CD4-positive, alpha-beta T cell treated with Interleukin-2 at 100 ng/mL for 4 hours (primary cell): ENCODE results near the gene MSRB2.
"Not testable (repeated sequence)": the region's sequence is repeated elsewhere in the genome, so short reads cannot be mapped to it uniquely, and the experiment has no call there.

Experiments
- DNase-seq: peaks from one replicate; pipeline ENCODE4 v3.0.0-alpha.2; 2020; ENCODE audit warnings: low spot score

Gene MSRB2

DNA sequence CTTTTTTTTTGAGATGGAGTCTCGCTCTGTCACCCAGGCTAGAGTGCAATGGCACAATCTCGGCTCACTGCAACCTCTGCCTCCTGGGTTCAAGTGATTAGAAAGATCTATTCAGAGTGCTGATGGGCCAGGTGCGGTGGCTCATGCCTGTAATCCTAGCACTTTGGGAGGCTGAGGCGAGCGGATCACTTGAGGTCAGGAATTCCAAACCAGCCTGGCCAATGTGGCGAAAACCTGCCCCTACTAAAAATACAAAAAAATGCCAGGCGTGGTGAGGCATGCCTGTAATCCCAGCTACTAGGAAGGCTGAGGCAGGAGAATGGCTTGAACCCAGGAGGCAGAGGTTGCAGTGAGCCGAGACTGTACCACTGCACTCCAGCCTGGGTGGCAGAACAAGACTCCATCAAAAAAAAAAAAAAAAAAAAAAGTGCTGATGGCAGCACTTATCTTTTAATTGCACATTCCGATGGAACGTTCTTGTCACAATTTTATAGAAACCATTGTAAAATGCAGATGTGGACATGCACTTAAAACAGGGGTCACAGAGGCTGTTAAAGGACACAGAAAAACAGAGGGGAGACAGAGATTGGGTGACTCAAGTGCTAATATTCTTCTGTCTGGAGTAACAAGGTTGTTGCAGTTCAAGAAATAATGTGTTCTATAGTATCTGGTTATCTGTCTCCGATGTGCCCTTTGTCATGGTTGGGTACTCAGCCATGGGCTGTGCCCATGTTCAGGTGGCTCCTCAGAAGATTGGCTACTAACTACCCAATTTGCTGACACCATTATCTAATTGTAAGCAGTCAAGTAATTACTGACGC, 25.1 kb upstream of the MSRB2 start:
- not testable (repeated sequence) for DNase-seq

- DNase-seq, result no peak
Observed at GRCh38 chr10:23070913-23071218, 24.5 kb upstream of the MSRB2 start.

DNA sequence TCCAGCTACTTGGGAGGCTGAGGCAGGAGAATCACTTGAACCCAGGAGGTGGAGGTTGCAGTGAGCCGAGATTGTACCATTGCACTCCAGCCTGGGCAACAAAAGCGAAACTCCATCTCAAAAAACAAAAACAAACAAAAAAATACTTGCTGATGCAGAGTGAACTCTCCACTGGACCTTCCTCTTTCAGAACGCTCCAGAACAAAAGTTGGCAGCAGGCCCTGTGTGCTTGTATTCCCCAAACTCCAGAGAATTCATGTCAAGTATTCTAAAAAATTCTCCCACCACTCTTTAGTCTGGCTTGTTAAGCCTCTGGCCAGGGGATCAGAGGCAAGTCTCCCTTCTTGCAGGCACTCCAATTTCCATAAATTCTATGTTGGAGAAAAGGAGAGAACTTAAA, 22.8 kb upstream of the MSRB2 start:
- not testable (repeated sequence) for DNase-seq

GRCh38 chr10:23073527-23073926, 21.9 kb upstream of the MSRB2 start:
- DNase-seq, result no peak

DNA sequence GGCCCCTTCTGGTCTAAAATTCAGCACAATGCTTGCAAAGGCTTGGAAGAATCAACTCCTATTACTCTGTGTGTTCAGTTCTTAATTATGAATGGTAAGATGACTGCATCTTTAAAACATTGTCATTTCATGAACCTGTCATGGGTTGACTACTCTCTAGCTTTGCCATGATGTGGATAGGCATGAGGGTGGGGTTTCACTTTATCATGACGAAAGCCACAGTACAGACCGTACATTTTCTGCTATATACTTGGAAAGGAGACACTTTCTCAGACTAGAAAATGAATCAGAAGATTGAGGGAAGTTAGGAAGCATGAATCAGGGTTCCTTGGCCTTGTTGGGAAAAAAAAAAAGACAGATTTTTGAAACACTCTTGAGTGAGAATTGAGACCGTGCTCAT, 19.7 kb upstream of the MSRB2 start:
- DNase-seq, result no peak

DNA sequence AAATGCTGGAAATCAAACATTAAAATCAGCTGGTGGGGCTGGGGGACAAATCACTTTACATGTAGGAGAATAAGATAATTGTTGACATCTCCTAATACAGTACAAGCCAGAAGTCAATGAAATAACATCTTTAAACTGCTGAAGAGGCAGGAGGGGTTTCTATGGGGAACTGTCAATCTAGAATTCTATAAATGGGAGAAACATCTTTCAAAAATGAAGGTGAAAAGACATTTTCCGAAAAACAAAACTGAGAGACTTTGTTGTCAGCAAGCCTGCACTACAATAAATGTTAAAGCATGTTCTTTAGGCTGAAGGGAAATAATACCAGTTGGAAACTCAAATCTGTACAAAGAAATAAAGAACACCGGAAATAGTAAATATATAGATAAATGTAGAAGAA, 17.3 kb upstream of the MSRB2 start:
- DNase-seq, result no peak

DNA sequence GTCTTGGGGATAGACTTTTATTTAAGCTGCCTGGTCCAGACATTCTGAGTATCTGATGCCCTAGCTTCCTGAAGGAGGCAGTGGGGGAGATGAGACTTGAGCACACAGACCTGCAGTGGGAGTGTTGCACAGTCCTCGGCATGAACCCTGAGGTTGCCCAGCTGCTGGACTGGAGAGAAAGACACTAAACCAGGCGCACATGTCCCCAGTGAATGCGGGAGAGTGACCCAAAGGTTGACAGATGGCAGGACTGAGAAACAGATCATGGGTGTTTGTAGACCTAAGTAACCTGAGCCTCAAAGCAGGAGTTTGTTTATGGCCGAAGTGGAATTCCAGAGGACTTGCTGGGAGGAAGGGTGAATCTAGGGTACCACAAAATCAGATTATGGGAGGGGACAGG, 15.7 kb upstream of the MSRB2 start:
- no peak for DNase-seq

GRCh38 chr10:23080262-23080661, 15.1 kb upstream of the MSRB2 start:
- no peak for DNase-seq

DNA sequence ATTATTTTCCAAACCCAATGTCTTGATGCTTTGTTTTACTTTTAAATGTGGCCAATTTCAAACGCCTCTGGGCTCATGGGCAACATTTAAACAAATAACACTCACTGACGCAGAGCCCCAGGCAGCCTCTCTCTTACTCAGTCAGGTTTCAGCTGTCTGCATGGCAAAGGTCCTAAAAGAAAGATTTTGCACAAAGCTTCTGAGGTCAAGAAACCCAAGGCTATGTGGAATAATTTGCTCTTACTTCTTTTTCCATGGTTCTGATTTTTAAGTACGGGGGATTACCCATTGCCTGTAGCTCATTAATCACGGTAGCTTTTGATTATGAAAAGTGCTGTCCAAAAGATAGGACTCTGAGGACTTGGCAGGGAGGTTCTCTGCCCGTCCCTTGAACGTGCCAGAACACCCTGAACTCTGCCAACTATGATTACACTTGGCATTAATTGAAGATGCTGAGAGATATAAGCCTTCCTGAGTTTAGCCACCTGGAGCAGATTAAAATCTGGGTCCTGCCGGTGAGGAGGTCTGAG, 14.1 kb upstream of the MSRB2 start:
- no peak for DNase-seq

DNA sequence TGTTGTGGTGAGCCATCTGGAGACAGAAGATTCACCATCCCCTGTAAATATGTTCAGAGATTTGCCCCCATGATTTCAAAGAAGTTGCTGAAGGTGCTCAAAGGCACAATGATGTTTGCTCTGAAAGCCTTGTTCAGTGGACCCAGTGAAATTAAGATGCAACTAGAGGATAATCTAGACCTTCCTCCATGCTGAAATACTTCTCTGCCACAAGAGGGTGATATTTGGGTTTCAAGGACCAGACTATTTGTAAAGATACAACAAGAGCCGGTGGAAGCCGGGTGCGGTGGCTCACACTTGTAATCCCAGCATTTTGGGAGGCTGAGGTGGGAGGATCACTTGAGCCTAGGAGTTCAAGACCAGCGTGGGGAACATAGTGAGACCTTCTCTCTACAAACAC, 13.5 kb upstream of the MSRB2 start:
- no peak for DNase-seq

DNA sequence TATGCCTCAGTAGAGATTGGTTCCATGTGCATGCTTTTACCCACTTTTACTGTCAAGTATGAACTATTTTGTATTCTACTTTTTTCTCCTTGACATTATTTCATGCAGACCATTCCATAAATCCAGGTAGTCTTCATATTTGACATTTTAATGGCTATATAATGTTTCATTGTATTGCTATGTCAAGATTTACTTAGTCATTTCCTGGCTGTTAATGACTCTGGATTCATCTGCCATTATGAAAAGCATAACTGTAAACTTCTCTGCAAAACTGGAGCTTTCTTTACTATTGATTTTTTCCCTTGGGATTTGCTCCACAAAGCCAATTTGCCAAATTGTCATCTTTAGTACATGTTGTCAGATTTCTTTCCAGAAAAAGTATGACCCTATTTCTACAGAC, 6.8 kb upstream of the MSRB2 start:
- no peak for DNase-seq

GRCh38 chr10:23094786-23095403, 484 bp upstream of the MSRB2 start:
- no peak for DNase-seq

DNA sequence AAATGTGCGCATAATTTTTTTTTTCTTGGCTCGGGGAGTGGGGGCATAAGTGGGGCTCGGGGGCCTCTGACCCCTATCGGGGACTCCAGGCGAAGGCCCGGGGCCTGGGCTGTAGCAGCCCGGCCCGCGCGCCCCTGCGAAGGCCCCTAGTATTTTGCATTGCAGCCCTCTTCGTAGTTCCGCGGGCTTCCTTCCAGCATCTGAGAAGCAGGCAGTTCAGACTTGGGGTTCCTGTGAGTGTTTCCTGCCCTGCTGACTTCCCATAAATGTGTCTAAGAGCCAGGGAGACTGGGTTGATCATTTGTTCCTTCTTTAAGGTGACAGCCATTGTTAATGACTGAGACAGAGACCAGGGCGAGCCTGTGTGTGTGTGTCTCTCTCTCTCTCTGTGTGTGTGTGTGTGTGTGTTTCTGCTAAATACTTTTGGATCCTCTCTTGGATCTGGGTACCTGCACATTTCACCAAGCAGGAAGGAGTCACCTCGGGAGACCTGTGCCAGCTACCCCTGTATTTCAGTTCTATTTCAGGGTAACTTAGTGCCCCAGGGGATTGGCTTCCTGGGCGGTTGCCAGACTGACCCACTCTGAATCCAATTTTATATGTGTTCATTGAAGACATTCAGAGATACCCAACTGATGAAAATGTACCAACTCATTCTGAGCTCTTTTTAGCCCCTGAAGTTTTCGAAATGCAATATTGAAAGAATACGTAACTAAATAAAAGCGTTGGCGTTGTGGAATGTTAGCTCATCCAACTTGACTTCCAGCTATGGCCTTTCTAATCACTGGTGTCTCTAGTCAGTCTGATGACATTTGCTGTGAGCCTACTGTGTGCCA, 805 bp downstream of the MSRB2 start:
- peak; percentile 28 for DNase-seq

- DNase-seq, result no peak
Observed at GRCh38 chr10:23096802-23097549, 1.6 kb downstream of the MSRB2 start.

DNA sequence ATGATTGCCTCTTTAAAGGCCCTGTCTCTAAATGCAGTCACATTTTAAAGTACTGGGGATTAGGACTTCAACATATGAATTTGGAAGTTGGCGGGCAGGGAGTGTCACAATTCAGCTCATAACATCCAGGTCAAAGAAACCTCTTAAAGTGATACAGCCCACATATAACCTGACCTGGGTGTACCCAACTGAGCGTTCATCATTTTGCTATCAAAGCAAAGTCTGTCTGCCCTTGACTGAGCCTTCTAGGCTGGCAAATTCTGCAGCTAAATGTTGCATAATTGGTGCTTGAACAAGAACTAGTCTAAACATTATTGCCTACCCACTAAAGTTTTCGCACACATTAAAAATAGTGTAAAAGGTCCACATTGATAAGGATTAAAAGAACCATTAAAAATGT, 3.7 kb downstream of the MSRB2 start:
- DNase-seq, result no peak

- DNase-seq, result no peak
Observed at GRCh38 chr10:23099816-23100215, 4.4 kb downstream of the MSRB2 start.

DNA sequence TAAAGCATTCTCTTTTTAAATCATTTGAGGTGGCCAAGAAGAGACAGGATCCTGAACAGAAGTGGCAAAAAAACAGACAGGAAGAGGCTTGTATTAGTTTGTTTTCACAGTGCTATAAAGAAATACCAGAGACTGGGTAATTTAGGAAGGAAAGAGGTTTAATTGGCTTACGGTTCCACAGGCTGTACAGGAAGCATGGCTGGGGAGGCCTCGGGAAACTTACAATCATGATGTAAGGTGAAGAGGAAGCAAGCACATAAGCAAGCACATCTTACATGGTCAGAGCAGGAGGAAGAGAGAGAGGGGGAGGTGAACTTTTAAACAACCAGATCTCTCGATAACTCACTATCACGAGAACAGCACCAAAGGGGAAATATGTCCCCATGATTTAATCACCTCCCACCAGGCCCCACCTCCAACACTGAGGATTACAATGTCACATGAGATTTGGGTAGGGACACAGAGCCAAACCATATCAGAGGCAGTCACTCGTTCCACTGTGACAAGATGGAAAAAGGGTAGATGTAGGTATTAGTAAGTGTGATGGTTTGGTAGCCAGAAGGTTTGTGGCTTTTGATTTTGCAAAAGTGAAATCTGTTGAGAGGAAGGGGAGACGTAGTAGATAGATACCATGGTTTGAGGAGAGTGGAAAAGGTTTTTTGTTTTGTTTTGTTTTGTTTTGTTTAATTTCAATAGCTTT, 5.1 kb downstream of the MSRB2 start:
- no peak for DNase-seq

GRCh38 chr10:23106331-23107072, 11.1 kb downstream of the MSRB2 start:
- DNase-seq, result no peak

GRCh38 chr10:23110722-23111516, 15.5 kb downstream of the MSRB2 start:
- DNase-seq, result no peak
